ENCODE measurements around the gene IFNE.

IFNE gene

GRCh38 chr9:21481470-21482056 is 550 bp downstream of the IFNE start:
- no peaks in the 10 kb centered on the region for H3K9me3 ChIP-seq (replicated peaks; ENCODE audit: low read length)
- H3K4me2 ChIP-seq (ENCODE audit: low read length), result no peak overlapping the region
- no peak overlapping the region for H3K4me3 ChIP-seq (ENCODE audit: low read length)
- H3K9ac ChIP-seq (ENCODE audit: low read depth, low read length), result no peak overlapping the region
- peaks cover 47% of the 10 kb centered on the region for H3K36me3 ChIP-seq (ENCODE audit: insufficient read depth, low read length)
- no peaks in the 10 kb centered on the region for H3K27me3 ChIP-seq (ENCODE audit: control insufficient read depth, insufficient read depth, low read length)
- H3K4me1 ChIP-seq (ENCODE audit: control insufficient read depth, insufficient read depth, low read length), result no peaks in the 10 kb centered on the region

GRCh38 chr9:21479152-21479702 is 2.9 kb downstream of the IFNE start:
- Histone ChIP-seq H3K9ac (ENCODE audit: low read depth, low read length) (no peak overlapping the region), H3K4me3 (ENCODE audit: low read length) (no peak overlapping the region), H3K9me3 (replicated peaks; ENCODE audit: low read length) (no peaks in the 10 kb centered on the region), H3K4me2 (ENCODE audit: low read length) (no peak overlapping the region), H3K27me3 (ENCODE audit: control insufficient read depth, insufficient read depth, low read length) (no peaks in the 10 kb centered on the region), H3K4me1 (ENCODE audit: control insufficient read depth, insufficient read depth, low read length) (no peaks in the 10 kb centered on the region), H3K36me3 (ENCODE audit: insufficient read depth, low read length) (peaks cover 51% of the 10 kb centered on the region)

- Histone ChIP-seq H3K9ac (ENCODE audit: low read depth, low read length) (no peak overlapping the region), H3K9me3 (replicated peaks; ENCODE audit: low read length) (no peaks in the 10 kb centered on the region), H3K36me3 (ENCODE audit: insufficient read depth, low read length) (peaks cover 57% of the 10 kb centered on the region), H3K4me2 (ENCODE audit: low read length) (no peak overlapping the region), H3K4me1 (ENCODE audit: control insufficient read depth, insufficient read depth, low read length) (no peaks in the 10 kb centered on the region), H3K27me3 (ENCODE audit: control insufficient read depth, insufficient read depth, low read length) (no peaks in the 10 kb centered on the region), H3K4me3 (ENCODE audit: low read length) (no peak overlapping the region)
Measured at GRCh38 chr9:21477466-21477865, 4.6 kb downstream of the IFNE start.

- no peak overlapping the region for H3K4me3 ChIP-seq (ENCODE audit: low read length)
- H3K4me1 ChIP-seq (ENCODE audit: control insufficient read depth, insufficient read depth, low read length), result no peaks in the 10 kb centered on the region
- H3K4me2 ChIP-seq (ENCODE audit: low read length), result no peak overlapping the region
- no peak overlapping the region for H3K9ac ChIP-seq (ENCODE audit: low read depth, low read length)
- no peaks in the 10 kb centered on the region for H3K27me3 ChIP-seq (ENCODE audit: control insufficient read depth, insufficient read depth, low read length)
- H3K9me3 ChIP-seq (replicated peaks; ENCODE audit: low read length), result no peaks in the 10 kb centered on the region
- H3K36me3 ChIP-seq (ENCODE audit: insufficient read depth, low read length), result peaks cover 62% of the 10 kb centered on the region
Measured at GRCh38 chr9:21473236-21473635, 8.9 kb downstream of the IFNE start.

- Histone ChIP-seq H3K9me3 (replicated peaks; ENCODE audit: low read length) (no peaks in the 10 kb centered on the region), H3K4me1 (ENCODE audit: control insufficient read depth, insufficient read depth, low read length) (no peaks in the 10 kb centered on the region), H3K36me3 (ENCODE audit: insufficient read depth, low read length) (peaks cover 61% of the 10 kb centered on the region)
Measured at GRCh38 chr9:21470126-21470525, 12.0 kb downstream of the IFNE start.

GRCh38 chr9:21465859-21466518 is 16.1 kb downstream of the IFNE start:
- Histone ChIP-seq H3K4me1 (ENCODE audit: control insufficient read depth, insufficient read depth, low read length) (no peaks in the 10 kb centered on the region), H3K9ac (ENCODE audit: low read depth, low read length) (no peak overlapping the region), H3K27me3 (ENCODE audit: control insufficient read depth, insufficient read depth, low read length) (no peaks in the 10 kb centered on the region), H3K36me3 (ENCODE audit: insufficient read depth, low read length) (peaks cover 58% of the 10 kb centered on the region), H3K9me3 (replicated peaks; ENCODE audit: low read length) (no peaks in the 10 kb centered on the region), H3K4me3 (ENCODE audit: low read length) (no peak overlapping the region), H3K4me2 (ENCODE audit: low read length) (no peak overlapping the region)

More at GRCh38 chr9:21470126-21470525, 12.0 kb downstream of the IFNE start:
- Histone ChIP-seq H3K4me2 (ENCODE audit: low read length) (no peak overlapping the region), H3K9ac (ENCODE audit: low read depth, low read length) (no peak overlapping the region), H3K27me3 (ENCODE audit: control insufficient read depth, insufficient read depth, low read length) (no peaks in the 10 kb centered on the region), H3K4me3 (ENCODE audit: low read length) (no peak overlapping the region)

GRCh38 chr9:21465138-21465537 is 17.0 kb downstream of the IFNE start:
- Histone ChIP-seq H3K9ac (ENCODE audit: low read depth, low read length) (no peak overlapping the region), H3K27me3 (ENCODE audit: control insufficient read depth, insufficient read depth, low read length) (no peaks in the 10 kb centered on the region), H3K4me3 (ENCODE audit: low read length) (no peak overlapping the region), H3K36me3 (ENCODE audit: insufficient read depth, low read length) (peaks cover 50% of the 10 kb centered on the region), H3K4me1 (ENCODE audit: control insufficient read depth, insufficient read depth, low read length) (no peaks in the 10 kb centered on the region), H3K4me2 (ENCODE audit: low read length) (no peak overlapping the region), H3K9me3 (replicated peaks; ENCODE audit: low read length) (no peaks in the 10 kb centered on the region)

- H3K27me3 ChIP-seq (ENCODE audit: control insufficient read depth, insufficient read depth, low read length), result no peaks in the 10 kb centered on the region
- H3K4me3 ChIP-seq (ENCODE audit: low read length), result no peak overlapping the region
- no peaks in the 10 kb centered on the region for H3K9me3 ChIP-seq (replicated peaks; ENCODE audit: low read length)
- peaks cover 38% of the 10 kb centered on the region for H3K36me3 ChIP-seq (ENCODE audit: insufficient read depth, low read length)
- no peak overlapping the region for H3K4me2 ChIP-seq (ENCODE audit: low read length)
- H3K4me1 ChIP-seq (ENCODE audit: control insufficient read depth, insufficient read depth, low read length), result no peaks in the 10 kb centered on the region
- H3K9ac ChIP-seq (ENCODE audit: low read depth, low read length), result no peak overlapping the region
Measured at GRCh38 chr9:21461377-21461776, 20.7 kb downstream of the IFNE start.

GRCh38 chr9:21455320-21455719 is 26.8 kb downstream of the IFNE start:
- peaks cover 17% of the 10 kb centered on the region for H3K4me1 ChIP-seq (ENCODE audit: control insufficient read depth, insufficient read depth, low read length)
- H3K4me2 ChIP-seq (ENCODE audit: low read length), result no peak overlapping the region
- no peaks in the 10 kb centered on the region for H3K27me3 ChIP-seq (ENCODE audit: control insufficient read depth, insufficient read depth, low read length)
- no peaks in the 10 kb centered on the region for H3K9me3 ChIP-seq (replicated peaks; ENCODE audit: low read length)
- H3K9ac ChIP-seq (ENCODE audit: low read depth, low read length), result no peak overlapping the region
- H3K4me3 ChIP-seq (ENCODE audit: low read length), result no peak overlapping the region
- H3K36me3 ChIP-seq (ENCODE audit: insufficient read depth, low read length), result peaks cover 29% of the 10 kb centered on the region

GRCh38 chr9:21454149-21454548 is 28.0 kb downstream of the IFNE start:
- no peak overlapping the region for H3K9ac ChIP-seq (ENCODE audit: low read depth, low read length)
- H3K27me3 ChIP-seq (ENCODE audit: control insufficient read depth, insufficient read depth, low read length), result no peaks in the 10 kb centered on the region
- peaks cover 22% of the 10 kb centered on the region for H3K4me1 ChIP-seq (ENCODE audit: control insufficient read depth, insufficient read depth, low read length)
- no peak overlapping the region for H3K4me3 ChIP-seq (ENCODE audit: low read length)
- H3K36me3 ChIP-seq (ENCODE audit: insufficient read depth, low read length), result peaks cover 29% of the 10 kb centered on the region
- no peaks in the 10 kb centered on the region for H3K9me3 ChIP-seq (replicated peaks; ENCODE audit: low read length)
- H3K4me2 ChIP-seq (ENCODE audit: low read length), result no peak overlapping the region

GRCh38 chr9:21452681-21453080 is 29.4 kb downstream of the IFNE start:
- Histone ChIP-seq H3K4me2 (ENCODE audit: low read length) (no peak overlapping the region), H3K9ac (ENCODE audit: low read depth, low read length) (no peak overlapping the region), H3K4me3 (ENCODE audit: low read length) (no peak overlapping the region)

More at GRCh38 chr9:21452681-21453080, 29.4 kb downstream of the IFNE start:
- H3K9me3 ChIP-seq (replicated peaks; ENCODE audit: low read length), result no peaks in the 10 kb centered on the region
- H3K27me3 ChIP-seq (ENCODE audit: control insufficient read depth, insufficient read depth, low read length), result no peaks in the 10 kb centered on the region
- H3K36me3 ChIP-seq (ENCODE audit: insufficient read depth, low read length), result peaks cover 29% of the 10 kb centered on the region
- peaks cover 22% of the 10 kb centered on the region for H3K4me1 ChIP-seq (ENCODE audit: control insufficient read depth, insufficient read depth, low read length)

All from skeletal muscle satellite cell (primary cell).